ELF-1 (cell line): ENCODE data around the gene MVK.
A peak's percentile ranks its signal among the peaks of the same experiment; 100 is the strongest.
"Not testable (repeated sequence)": the region's sequence is repeated elsewhere in the genome, so short reads cannot be mapped to it uniquely, and the experiment has no call there.

Experiments
- DNase-seq: peaks from one replicate; pipeline ENCODE4 v3.0.0-alpha.2; 2016; ENCODE audit warnings: low read depth, low spot score

The MVK gene

GRCh38 chr12:109588461-109589239 lies 15.1 kb downstream of the MVK start:
- no peak for DNase-seq

- no peak for DNase-seq
These were observed 15.6 kb downstream of the MVK start for GRCh38 chr12:109589240-109589590.

GRCh38 chr12:109589691-109590245 lies 16.2 kb downstream of the MVK start:
- DNase-seq: no peak

- no peak for DNase-seq
These were observed 17.0 kb downstream of the MVK start for GRCh38 chr12:109590566-109590965.

DNA sequence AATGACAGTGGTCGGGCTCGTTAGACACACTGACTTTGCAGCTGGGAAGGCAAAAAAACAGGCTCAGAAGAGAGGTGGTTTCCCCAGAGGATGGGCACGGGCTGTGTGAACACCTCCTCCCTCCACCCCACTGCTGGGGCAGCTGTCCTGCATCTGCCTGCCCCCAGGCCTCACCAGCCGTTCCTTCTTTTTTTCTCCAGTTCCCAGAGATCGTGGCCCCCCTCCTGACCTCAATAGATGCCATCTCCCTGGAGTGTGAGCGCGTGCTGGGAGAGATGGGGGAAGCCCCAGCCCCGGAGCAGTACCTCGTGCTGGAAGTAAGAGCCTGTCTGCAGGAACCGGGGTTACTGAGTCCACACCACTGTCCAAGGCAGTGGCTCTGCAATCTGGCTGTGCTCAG lies 17.4 kb downstream of the MVK start:
- DNase-seq: no peak

DNA sequence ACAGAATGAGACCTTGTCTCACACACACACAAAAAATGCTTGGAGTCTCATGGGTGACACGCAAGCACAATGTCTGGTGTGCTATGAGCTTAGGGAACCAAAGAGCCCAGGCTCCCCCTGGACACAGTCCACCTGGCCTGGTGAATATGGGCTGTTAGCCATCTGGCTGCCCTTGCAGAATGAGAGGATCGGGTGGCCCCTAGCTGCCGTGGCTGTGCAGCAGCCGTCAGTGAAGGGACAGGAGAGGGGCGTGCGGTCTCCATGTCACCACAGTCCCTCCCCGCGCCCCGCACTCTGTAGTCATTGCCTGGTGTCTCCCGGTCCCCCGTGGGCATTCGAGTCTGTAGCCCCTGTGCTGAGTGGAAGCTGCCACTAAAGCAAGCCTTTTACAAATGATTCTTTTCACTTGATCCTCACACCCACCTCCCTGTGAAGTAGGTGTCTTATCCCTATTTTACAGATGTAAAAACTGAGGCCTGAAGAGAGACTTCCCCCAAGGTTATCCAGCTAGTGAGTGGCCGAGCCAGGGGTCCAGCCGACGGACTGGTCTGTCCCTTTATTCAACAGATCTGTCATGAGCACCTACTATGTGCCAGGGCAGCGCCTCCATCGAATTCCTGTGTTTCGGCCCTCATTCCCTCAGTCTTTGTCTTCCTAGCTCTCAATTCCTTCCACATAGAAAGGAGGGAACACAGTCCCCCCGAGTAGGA lies 18.8 kb downstream of the MVK start:
- no peak for DNase-seq

DNA sequence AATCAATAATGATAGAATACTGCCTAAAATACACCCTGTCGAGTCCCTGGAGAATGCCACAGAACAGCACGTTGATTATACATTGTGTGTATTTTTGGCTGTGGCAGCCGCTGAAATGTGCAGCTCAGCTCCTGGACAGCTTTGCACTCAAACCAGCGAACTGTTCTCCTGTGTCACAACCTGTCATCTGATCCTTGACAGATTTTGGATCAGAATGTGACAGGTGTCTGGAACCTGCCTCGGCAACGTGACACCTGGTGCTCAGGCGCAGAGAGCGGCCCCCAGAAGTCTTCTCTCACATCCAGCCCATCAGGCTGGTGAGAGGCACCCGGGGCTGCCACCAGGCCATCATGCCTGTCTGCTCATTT lies 19.3 kb downstream of the MVK start:
- no peak for DNase-seq

DNA sequence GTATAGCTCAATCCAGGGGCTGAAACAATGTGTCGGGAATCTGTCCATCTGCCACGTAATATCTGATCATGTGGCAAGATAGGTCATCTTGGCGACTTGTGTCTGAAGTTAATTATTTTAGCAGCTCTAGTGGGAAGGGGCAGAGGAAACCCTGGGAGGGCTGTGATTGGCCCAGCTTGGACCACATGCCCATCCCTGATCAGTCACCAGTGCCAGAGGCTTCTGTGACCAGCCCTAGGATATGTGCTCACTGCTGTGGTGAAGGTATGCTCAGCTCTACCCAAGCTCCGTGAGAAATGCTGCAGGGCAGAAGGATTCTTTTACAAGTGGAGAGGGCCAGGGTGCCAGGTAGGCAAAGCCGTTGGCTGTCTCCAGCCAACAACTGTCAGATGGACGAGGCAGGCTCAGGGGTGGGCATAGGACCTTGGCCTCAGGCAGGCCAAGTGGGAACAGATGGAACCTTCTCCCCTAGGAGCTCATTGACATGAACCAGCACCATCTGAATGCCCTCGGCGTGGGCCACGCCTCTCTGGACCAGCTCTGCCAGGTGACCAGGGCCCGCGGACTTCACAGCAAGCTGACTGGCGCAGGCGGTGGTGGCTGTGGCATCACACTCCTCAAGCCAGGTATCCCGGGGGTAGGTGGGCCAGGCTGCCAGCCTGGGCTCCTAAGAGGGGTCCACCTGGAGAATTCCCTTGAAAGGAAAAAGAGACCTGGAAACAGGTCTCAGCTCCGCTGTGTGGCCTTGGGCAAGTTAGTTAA lies 21.1 kb downstream of the MVK start:
- no peak for DNase-seq

DNA sequence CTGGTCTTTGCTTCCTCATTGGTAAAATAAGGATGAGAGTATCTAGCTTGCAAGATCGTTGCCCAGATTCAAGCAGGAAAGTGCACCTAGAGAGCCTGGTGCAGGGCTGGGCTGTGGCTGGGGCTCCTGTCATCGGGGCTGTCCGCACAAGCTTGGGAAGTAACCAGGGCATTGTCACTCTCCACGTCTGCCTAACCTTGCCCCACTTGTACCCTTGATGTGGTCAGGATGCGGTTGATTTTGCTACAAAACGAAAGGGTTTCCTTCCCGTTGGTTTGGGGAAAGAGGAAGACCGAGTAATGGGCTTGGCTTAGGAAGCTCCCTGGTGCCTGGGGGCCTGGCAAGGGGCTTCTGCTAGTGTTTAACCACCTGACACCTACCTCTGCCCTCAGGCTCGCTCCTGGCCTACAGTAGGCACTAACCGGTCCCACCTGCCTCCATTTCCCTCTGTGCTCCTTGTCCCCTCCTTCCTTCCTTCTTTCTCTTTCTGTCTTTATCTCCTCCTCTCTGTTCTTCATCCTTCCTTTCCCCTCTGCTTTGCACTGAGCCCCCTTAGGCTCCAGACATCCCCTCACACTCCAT lies 21.8 kb downstream of the MVK start:
- DNase-seq: no peak

- DNase-seq: no peak
These were observed 23.0 kb downstream of the MVK start for GRCh38 chr12:109596418-109597244.

- DNase-seq: no peak
These were observed 23.8 kb downstream of the MVK start for GRCh38 chr12:109597414-109597794.

- DNase-seq: peak; percentile 95
These were observed 24.3 kb downstream of the MVK start for GRCh38 chr12:109597795-109598427.

DNA sequence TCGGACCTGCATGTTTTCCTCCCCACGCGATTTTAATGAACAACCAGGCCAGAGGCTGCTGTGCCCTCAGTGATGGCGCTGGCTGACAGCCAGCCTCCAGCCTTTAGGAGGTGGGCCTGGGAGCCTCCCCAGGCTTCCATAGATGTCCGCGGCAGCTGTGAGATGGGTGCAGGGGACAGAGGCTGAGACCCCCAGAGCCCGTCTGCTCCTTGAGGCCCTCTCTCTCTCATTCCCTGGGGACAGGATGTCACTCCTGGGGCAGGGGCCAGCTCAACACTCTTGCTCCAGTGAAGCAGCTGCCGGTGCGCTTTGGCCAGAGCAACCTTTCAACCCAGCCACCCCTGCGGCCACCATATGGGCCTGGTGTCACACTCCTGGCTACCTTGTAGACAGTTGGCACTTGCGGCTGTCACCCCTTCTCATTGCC lies 24.8 kb downstream of the MVK start:
- no peak for DNase-seq

DNA sequence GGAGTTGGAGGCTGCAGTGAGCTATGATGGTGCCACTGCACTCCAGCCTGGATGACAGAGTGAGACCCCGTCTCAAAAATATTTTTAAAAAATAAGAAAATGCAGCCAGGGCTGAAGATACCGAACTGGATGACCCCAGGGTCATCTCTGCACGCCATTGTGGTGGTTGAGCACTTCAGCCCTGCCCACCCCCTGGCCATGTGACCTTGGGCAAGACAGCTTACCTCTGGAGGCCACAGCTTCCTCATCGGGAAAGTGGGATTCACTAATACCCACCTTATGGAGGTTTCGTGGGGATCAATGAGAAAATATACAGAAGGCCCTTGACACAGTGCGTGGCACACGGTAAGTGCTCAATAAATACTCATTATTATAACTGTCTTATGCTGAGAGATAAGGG lies 25.5 kb downstream of the MVK start:
- DNase-seq: no peak

GRCh38 chr12:109600481-109600880 lies 26.9 kb downstream of the MVK start:
- DNase-seq: no peak

DNA sequence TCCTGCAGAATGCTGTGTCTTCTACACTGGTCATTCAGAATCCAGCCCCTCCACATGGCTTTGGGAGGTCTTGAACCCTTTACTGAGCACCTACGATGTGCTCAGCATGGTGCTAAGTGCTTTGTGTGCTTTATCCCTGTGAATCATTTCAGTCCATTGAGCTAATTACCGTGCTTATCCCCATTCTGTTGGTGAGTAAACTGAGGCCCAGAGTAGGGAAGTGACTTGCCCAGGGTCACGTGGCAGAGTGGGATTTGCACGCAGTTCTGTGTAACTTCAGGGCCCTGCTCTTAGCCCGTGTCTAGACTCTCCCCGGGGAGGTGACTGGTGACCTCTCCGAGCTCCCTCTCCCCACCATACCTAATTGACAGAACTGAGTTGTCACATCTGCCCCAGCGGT lies 27.4 kb downstream of the MVK start:
- no peak for DNase-seq

- no peak for DNase-seq
These were observed 28.0 kb downstream of the MVK start for GRCh38 chr12:109601557-109601956.

DNA sequence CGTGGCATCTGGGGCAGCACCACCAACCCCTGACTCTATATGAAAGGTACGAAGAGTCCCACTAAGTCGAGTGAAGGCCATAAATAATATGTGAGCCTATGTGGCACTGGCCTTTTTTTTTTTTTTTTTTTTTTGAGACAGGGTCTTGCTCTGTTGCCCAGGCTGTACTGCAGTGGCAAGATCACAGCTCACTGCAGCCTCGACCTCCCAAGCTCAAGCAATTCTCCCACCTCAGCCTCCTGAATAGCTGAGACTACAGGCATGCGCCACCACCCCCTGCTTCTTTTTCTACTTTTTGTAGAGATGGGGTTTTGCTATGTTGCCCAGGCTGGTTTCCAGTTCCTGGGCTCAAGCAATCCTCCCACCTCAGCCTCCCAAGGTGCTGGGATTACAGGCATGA lies 28.5 kb downstream of the MVK start:
- not testable (repeated sequence) for DNase-seq

- no peak for DNase-seq
These were observed 30.6 kb downstream of the MVK start for GRCh38 chr12:109604132-109604585.

GRCh38 chr12:109605016-109605415 lies 31.4 kb downstream of the MVK start:
- DNase-seq: peak; percentile 64
